MM.1S (cell line): ENCODE data around the gene GPR3.

Source experiments
- DNase-seq: peaks from one replicate; pipeline ENCODE4 v3.0.0-alpha.2; 2015
- H2AFZ ChIP-seq: fragments of 300-600 bp; sonication (generic); 2 replicates; pipeline ENCODE4 v1.6.0; 2016; ENCODE audit warnings: antibody characterized with exemption, low read length
- H3F3A ChIP-seq: fragments of 300-600 bp; sonication (generic); 2 replicates; pipeline ENCODE4 v1.6.1; 2016; ENCODE audit warnings: mild to moderate bottlenecking, antibody characterized with exemption, low read length, moderate library complexity, mixed read lengths; ENCODE audit not compliant: insufficient read depth
- H3K27ac ChIP-seq: fragments of 300-600 bp; sonication (generic); 2 replicates; pipeline ENCODE4 v1.5.1; 2016; ENCODE audit warnings: mild to moderate bottlenecking, low read length
- H3K27me3 ChIP-seq: fragments of 300-600 bp; sonication (generic); replicated peaks from 2 replicates; pipeline ENCODE4 v1.6.0; 2016; ENCODE audit warnings: low read length; ENCODE audit not compliant: insufficient read depth
- H3K36me3 ChIP-seq: fragments of 300-600 bp; sonication (generic); replicated peaks from 2 replicates; pipeline ENCODE4 v1.6.1; 2016; ENCODE audit warnings: mild to moderate bottlenecking, low read length, mixed read lengths; ENCODE audit not compliant: insufficient read depth
- H3K4me1 ChIP-seq: fragments of 300-600 bp; sonication (generic); 2 replicates; pipeline ENCODE4 v1.6.1; 2016; ENCODE audit warnings: low read length, mixed read lengths
- H3K4me2 ChIP-seq: fragments of 300-600 bp; sonication (generic); 2 replicates; pipeline ENCODE4 v1.6.0; 2016; ENCODE audit warnings: low read depth, low read length
- H3K4me3 ChIP-seq: fragments of 300-600 bp; sonication (generic); 2 replicates; pipeline ENCODE4 v1.5.1; 2016; ENCODE audit warnings: low read length, mixed read lengths
- H3K79me2 ChIP-seq: fragments of 300-600 bp; sonication (generic); 2 replicates; pipeline ENCODE4 v1.6.1; 2016; ENCODE audit warnings: mixed run types, low read length, mixed read lengths
- H3K9ac ChIP-seq: fragments of 300-600 bp; sonication (generic); 2 replicates; pipeline ENCODE4 v1.6.1; 2016; ENCODE audit warnings: low read length, mixed read lengths
- H3K9me2 ChIP-seq: fragments of 300-600 bp; sonication (generic); replicated peaks from 2 replicates; pipeline ENCODE4 v1.6.1; 2016; ENCODE audit warnings: mild to moderate bottlenecking, low read length, mixed read lengths; ENCODE audit not compliant: insufficient read depth
- H3K9me3 ChIP-seq: fragments of 300-600 bp; sonication (generic); replicated peaks from 2 replicates; pipeline ENCODE4 v1.6.1; 2016; ENCODE audit warnings: mild to moderate bottlenecking, low read length, mixed read lengths; ENCODE audit not compliant: insufficient read depth
- H4K20me1 ChIP-seq: fragments of 300-600 bp; sonication (generic); 2 replicates; pipeline ENCODE4 v1.6.1; 2016; ENCODE audit warnings: mild to moderate bottlenecking, low read length, moderate library complexity, mixed read lengths; ENCODE audit not compliant: insufficient read depth
- EZH2 ChIP-seq: fragments of 300-600 bp; sonication (generic); optimal IDR thresholded peaks from 2 replicates; pipeline ENCODE3; 2017; ENCODE audit warnings: low read depth, mild to moderate bottlenecking, antibody characterized with exemption, low read length, mixed read lengths
- EZH2phosphoT487 ChIP-seq: fragments of 300-600 bp; sonication (generic); IDR thresholded peaks from 2 replicates; pipeline ENCODE4 v1.6.1; 2018; ENCODE audit warnings: antibody characterized with exemption, low read length
- TF ChIP-seq, protein P1 (sequence below): fragments of 300-600 bp; sonication (generic); IDR thresholded peaks from 2 replicates; pipeline ENCODE4 v1.5.1; 2016; ENCODE audit warnings: antibody characterized with exemption, low read length, mixed read lengths

Gene GPR3, protein sequence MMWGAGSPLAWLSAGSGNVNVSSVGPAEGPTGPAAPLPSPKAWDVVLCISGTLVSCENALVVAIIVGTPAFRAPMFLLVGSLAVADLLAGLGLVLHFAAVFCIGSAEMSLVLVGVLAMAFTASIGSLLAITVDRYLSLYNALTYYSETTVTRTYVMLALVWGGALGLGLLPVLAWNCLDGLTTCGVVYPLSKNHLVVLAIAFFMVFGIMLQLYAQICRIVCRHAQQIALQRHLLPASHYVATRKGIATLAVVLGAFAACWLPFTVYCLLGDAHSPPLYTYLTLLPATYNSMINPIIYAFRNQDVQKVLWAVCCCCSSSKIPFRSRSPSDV

DNA sequence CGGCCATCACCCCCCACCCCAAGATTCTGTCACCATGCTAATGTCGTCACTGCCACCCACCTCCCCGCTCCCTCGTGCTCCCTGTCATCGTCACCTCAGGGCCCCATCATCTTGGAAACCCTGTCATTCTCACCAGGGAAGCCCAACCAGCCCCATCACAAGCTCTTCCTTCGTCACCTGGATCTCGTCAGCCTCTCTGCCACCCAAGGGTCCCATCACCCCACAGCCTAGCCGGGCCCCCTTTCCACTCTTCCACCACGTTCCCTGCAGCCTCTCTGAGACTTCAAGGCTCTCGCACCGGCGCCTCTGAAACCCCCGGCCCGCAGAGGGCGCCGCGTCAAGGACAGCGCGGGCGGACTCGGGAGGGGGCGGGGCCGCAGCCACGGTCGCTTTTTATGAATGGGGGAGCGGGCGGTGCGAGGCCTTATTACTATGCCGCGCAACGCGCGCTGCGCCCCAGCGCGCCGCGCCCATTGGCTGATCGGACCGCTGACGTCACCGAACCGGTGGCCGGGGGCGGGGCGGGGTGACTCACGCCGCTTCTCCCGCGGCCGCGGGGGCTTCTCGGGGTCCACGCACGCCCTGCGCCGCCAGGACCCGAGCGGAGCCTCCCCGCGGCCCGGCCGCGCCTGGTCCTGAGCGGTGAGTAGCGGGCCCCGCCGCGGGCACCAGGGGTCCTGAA, at the start of gene GPR3:
GPR3 (plus strand) TSS at position 527 of the 682 bp plus-strand sequence. CDS start 1,177 bp downstream, outside the sequence.
- peak; percentile 89 for DNase-seq
- Histone ChIP-seq H3K4me3 (peak within 1 kb of the TSS; percentile 70), H3K4me2 (peak within 1 kb of the TSS; percentile 90), H3K4me1 (peaks cover 7% of the 10 kb centered on the region), H3F3A (no peaks in the 10 kb centered on the region), H3K9ac (peak within 1 kb of the TSS; percentile 73), H3K79me2 (no peaks in the 10 kb centered on the region), H3K9me3 (no peaks in the 10 kb centered on the region), H3K27ac (no peak within 1 kb of the TSS), H2AFZ (peak within 1 kb of the TSS; percentile 76), H3K27me3 (peaks cover 21% of the 10 kb centered on the region; the same call in 1 of the 2 replicates), H3K9me2 (no peaks in the 10 kb centered on the region), H4K20me1 (no peaks in the 10 kb centered on the region), H3K36me3 (no peaks in the 10 kb centered on the region)
- TF ChIP-seq EZH2phosphoT487 (no peak), EZH2 (no peak)
- TF ChIP-seq, protein P1, sequence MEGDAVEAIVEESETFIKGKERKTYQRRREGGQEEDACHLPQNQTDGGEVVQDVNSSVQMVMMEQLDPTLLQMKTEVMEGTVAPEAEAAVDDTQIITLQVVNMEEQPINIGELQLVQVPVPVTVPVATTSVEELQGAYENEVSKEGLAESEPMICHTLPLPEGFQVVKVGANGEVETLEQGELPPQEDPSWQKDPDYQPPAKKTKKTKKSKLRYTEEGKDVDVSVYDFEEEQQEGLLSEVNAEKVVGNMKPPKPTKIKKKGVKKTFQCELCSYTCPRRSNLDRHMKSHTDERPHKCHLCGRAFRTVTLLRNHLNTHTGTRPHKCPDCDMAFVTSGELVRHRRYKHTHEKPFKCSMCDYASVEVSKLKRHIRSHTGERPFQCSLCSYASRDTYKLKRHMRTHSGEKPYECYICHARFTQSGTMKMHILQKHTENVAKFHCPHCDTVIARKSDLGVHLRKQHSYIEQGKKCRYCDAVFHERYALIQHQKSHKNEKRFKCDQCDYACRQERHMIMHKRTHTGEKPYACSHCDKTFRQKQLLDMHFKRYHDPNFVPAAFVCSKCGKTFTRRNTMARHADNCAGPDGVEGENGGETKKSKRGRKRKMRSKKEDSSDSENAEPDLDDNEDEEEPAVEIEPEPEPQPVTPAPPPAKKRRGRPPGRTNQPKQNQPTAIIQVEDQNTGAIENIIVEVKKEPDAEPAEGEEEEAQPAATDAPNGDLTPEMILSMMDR: peak; percentile 52

DNA sequence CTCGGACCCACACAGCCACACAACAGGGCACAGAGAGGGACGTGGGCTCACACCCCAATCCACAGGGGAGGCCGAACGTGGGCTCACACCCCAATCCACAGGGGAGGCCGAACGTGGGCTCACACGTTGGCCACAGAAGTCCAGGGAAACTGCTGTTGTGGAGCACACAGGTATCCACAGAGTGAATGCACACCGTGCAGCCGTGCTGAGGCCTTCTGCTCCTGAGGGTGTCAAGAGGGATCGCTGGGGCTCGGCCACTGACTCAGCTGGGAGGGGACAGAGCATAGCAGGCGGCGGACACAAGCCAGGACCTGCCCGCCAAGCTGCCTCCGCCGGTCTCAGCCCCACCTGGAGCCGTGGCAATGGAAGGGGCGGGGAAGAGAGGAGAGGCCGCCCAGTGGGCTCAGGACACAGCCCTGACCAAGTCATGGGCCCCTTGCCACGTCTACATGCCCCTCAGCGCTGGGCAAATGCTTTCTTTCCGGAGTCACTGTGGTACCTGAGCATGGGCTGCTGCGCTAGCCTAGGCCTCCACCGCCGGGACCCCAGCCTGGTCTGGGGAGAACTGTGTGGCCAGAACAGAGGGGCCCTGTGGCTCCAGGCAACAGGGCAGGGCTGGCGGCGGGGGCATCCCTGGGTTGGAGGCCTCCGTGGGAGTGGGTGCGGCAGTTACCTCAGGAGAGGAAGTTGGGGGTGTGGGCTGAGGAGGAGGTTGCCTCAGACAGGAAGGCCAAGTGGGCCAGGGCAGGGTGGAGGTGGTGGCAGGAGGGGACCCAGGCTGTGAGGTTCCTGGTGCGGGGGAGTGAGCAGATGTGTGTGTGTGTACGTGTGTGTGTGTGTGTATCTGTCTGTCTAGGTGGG, 49.4 kb upstream of the GPR3 start:
- Histone ChIP-seq H3K9ac (no peak overlapping the region), H3K4me3 (no peak overlapping the region)

DNA sequence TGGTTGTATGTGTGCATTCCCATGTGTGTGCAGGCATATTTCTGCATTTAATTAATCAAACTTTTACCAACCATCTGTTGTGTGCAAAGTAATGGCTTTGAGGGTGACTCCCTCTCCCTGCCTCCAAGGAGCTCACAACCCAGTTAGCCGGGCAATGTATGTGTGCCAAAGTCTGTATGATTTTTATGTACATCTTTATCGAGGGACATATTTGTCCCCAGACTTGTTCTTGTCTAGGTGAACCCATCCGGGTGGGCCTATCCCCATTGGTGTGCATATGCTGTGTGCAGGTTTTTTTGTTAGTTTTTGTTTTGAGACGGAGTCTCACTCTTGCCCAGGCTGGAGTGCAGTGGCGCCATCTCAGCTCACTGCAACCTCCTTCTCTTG, 48.8 kb upstream of the GPR3 start:
- Histone ChIP-seq H3K4me2 (no peak overlapping the region), H3K9me2 (no peaks in the 10 kb centered on the region), H3K27ac (no peak overlapping the region), H2AFZ (no peak overlapping the region), H3K9me3 (no peaks in the 10 kb centered on the region), H4K20me1 (no peaks in the 10 kb centered on the region), H3K4me3 (no peak overlapping the region), H3K27me3 (no peaks in the 10 kb centered on the region), H3K9ac (no peak overlapping the region), H3F3A (no peaks in the 10 kb centered on the region), H3K4me1 (peaks cover 13% of the 10 kb centered on the region), H3K79me2 (no peaks in the 10 kb centered on the region), H3K36me3 (no peaks in the 10 kb centered on the region)
- TF ChIP-seq EZH2 (no peak), EZH2phosphoT487 (no peak)
- TF ChIP-seq, protein P1: no peak
- DNase-seq: no peak

More for the DNA sequence above, 49.4 kb upstream of the GPR3 start:
- no peaks in the 10 kb centered on the region for H3K9me3 ChIP-seq
- H3K27ac ChIP-seq: no peak overlapping the region
- H2AFZ ChIP-seq: no peak overlapping the region; the same call in 1 of the 2 replicates
- no peaks in the 10 kb centered on the region for H3K27me3 ChIP-seq
- H3K4me2 ChIP-seq: peak overlapping the region; percentile 99; the same call in 1 of the 2 replicates
- no peaks in the 10 kb centered on the region for H3K79me2 ChIP-seq
- no peaks in the 10 kb centered on the region for H3K9me2 ChIP-seq
- DNase-seq: no peak
- H3F3A ChIP-seq: no peaks in the 10 kb centered on the region
- peaks cover 13% of the 10 kb centered on the region for H3K4me1 ChIP-seq
- no peak for TF ChIP-seq EZH2phosphoT487
- no peaks in the 10 kb centered on the region for H4K20me1 ChIP-seq
- H3K36me3 ChIP-seq: no peaks in the 10 kb centered on the region
